CD4-positive, alpha-beta T cell treated with Interleukin-6 at 100 ng/mL for 8 hours (primary cell): ENCODE results near the gene DNPH1.

ENCODE experiments used
- DNase-seq: peaks from one replicate; pipeline ENCODE4 v3.0.0-alpha.2; 2020; ENCODE audit warnings: mixed read lengths, low spot score

DNPH1 gene

DNA sequence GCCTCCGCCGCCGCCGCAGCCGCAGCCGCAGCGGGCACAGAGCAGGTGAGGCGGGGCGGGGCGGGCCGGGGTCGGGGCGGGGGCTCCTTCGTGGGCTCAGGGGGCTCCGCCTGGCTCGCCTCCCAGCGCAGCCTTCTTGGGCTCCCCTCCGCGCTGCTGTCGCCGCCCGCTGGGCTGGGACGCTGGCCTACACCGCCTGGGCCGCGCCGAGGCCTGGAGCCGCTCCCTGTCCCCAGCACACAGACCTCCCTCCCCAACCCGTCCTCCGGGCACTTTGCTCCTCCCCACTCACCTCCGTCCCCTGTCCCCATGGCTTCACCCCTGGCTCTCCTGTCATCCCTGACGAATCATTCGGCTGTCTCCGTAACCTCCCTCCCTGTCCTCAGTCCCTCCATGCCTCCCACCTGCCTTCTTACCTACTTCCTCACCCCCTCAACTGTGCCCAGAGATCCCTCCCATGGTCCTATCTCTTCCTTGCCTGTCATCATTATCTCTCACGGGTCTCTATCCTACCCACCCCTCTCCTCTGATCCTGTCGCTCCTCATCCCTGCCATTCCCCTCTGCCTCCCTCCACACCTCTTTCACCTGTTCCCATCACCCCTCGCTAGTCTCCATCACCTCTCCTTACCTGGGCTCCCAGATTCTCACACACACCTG lies 14.5 kb upstream of the DNPH1 start:
- DNase-seq: no peak

DNA sequence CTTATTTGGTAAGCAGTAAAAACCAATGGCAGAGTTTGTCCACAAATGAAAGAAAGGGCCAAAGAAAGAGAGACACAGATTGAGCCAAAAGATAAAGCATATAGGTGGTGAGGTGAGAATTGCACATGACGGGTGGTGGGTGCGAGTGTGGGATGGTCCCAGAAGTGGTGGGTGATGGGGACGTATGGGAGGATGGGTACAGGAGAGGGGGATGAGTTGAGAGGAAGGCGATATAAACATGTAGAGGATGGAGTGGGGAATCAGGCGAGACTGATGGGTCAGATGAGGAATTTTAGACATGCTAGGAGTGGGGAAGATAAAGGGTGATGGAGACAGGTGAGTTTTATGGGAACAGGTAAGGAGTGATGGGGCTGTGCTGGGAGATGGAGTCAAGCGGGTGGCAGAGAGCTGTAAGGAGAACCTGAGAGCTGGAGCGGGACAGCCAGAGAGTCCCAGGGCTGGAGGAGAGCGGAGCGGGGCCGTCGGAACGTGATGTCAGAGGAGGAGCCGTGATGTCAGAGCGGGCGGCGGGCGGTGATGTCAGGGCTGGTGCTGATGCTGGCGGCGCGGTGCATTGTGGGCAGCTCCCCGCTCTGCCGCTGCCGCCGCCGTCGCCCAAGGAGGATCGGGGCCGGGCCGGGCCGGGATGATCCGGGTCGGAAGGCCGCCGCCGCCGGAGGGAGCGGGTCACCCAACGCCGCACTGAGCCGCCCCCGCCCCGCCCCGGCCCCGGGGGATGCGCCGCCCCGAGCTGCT lies 13.8 kb upstream of the DNPH1 start, which contains the start of gene TTBK1:
TSS of gene TTBK1 (plus strand) at position 574 of the 756 bp plus-strand sequence. CDS start 3,180 bp downstream, outside the sequence.
- DNase-seq: no peak

DNA sequence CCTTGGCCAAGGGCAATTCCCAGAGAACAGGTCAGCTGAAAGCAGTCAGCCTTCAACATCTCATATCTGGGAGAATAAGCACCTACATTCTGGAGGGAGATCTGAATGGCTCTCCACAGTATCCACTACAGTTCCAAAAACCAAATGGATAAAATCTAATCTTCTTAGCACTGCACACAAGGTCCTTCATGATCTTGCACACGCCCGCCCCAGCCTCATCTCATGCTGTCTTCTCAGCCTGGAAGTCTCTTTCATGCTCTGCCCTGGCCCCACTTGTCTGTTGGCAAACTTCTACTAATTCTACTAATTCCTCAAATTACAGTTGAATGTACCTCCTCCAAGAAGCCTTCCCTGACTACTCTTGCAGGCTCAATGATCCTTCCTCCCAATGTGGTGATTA lies 12.2 kb upstream of the DNPH1 start:
- DNase-seq: no peak

GRCh38 chr6:43240950-43241349 lies 11.7 kb upstream of the DNPH1 start:
- no peak for DNase-seq

DNA sequence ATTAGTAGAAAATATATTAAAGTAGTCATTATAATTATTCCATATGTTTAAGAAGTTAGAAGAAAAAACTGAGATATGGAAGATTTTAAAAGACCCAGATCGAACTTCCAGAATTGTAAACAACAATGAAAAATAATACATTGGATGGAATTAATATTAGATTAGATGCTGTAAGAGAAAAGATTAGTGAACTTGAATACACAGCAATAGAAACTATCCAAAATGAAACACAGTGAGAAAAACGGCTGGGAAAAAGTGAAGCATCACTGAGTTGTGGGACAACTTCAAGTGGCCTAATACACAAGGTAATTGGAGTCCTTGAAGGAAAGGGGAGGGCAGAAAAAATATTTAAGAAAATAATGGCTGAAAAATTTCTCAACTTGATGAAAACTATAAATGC lies 9.8 kb upstream of the DNPH1 start:
- no peak for DNase-seq

- no peak for DNase-seq
Observed at GRCh38 chr6:43235841-43236240, 6.6 kb upstream of the DNPH1 start.

DNA sequence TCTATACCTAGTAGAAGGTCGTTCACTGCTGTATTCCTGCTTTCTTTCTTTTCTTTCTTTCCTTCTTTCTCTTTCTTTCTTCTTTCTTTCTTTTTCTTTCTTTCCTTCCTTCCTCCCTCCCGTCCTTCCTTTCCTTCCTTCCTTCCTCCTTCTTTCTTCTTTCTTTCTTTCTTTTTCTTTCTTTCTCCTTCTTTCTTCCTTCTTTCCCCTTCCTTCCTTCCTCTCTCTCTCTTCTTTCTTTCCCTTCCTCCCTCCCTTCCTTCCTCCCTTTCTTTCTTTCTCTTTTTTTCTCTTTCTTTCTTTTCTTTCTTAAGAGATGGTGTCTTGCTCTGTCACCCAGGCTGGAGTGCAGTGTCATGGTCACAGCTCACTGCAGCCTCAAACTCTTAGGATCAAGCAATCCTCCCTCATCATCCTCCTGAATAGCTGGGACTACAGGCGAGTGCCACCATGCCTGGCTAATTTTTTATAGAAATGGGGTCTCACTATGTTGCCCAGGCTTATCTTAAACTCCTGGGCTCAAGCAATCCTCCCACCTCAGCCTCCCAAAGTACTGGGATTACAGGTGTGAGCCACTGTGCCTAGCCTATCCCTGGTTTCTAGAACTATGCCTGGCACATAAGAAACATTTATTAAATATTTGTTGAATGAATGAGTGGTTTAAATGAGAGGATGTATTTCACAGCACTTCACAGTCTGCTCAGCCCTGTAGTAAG lies 2.6 kb upstream of the DNPH1 start:
- DNase-seq: no peak

DNA sequence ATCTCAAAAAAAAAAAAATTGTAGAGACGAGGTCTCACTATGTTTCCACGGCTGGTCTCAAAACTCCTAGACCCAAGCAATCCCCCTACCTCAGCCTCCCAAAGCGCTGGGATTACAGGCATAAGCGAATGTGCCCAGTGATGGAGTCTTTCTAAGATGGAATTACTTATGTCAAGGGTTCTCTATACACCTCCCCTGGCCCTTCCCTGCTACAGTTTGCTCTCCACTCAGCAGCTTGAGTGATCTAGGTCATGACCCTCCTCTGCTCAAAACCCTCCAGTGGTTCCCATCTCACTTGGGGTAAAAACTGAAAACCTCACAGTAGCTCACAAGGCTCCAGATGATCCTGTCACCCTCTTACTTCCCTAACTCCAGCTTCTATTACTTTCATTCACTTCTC lies 1.8 kb upstream of the DNPH1 start:
- no peak for DNase-seq

DNA sequence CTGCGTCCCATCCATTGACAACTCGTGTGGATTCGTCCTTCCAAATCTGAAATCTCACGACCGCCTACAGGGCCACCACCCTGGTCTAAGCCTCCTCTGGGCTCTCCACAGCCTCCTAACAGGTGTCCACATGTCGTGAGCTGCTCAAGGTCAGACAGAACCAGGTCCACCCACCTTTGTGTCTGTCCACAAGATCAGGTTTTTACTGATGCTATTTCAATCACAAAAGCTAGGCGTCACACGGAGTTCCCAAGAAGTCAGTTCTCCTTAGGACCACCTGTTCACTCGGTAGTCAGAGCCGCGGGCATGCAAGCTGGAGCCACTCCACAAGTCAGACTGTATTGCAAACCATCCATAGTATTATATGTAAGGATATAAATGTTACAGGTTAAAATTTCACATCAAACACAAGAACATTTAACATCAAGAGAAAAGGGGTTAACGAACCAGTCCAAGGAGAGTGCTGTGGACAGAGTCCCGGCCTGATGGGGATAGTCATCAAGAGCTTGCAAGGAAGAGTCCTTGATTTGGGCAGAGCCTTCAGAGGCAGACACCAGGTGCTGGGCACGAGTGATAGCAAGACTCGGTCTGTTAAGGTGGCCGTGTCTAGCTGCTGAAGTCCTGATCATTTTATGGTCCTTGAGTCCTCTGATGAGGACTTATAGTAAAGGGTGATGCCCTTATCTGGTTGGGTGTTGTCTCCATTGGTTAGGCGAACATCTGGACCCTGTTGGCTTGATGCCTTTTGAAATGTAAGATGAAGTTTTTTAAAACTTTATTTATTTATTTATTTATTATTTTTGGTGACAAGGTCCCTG lies 731 bp upstream of the DNPH1 start:
- no peak for DNase-seq

GRCh38 chr6:43226192-43226851 lies 3.0 kb downstream of the DNPH1 start:
- no peak for DNase-seq

- DNase-seq: no peak
Observed at GRCh38 chr6:43223175-43223574, 6.1 kb downstream of the DNPH1 start.

GRCh38 chr6:43222418-43223059 lies 6.7 kb downstream of the DNPH1 start:
- no peak for DNase-seq

DNA sequence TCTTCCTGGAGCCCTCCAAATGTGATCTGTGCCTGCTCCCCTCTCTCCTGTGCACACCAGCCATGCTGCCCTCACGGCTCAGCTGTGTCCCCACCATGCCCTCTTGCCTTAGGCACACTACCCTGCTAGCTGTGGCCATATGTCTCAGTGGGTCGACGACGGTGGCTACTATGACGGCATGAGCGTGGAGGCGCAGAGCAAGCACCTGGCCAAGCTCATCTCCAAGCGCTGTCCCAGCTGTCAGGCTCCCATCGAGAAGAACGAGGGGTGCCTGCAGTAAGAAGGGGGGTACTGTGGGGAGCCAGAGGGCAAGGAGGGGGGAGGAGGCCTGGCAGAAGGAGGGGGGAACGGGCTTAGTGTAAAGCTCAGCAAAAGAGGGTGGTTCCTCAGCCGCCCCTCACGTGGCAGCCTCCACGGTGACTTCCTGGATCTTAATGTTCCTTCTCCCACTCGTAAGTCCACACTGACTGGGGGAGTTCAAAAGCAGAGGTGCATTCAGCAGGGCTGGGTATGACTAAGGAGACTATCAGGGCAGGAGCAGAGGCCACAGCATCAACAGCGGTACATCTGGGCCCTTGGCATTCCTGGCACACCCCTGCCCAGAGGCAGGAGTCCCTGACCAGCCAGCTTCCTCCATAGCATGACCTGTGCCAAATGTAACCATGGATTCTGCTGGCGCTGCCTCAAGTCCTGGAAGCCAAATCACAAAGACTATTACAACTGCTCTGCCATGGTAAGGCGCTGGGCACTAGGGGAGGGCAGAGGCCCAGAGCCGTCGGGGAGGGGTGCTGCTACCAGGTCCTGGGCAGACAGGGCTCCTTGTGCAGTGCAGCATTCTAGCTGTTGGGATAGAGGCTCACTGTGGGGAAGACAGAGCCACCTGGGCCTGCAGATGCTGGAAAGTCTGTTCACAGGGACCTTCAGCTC lies 8.0 kb downstream of the DNPH1 start:
- no peak for DNase-seq

- DNase-seq: no peak
Observed at GRCh38 chr6:43220439-43220951, 8.8 kb downstream of the DNPH1 start.

- DNase-seq: no peak
Observed at GRCh38 chr6:43219814-43220213, 9.5 kb downstream of the DNPH1 start.

GRCh38 chr6:43219119-43219518 lies 10.2 kb downstream of the DNPH1 start:
- no peak for DNase-seq

GRCh38 chr6:43217351-43217750 lies 11.9 kb downstream of the DNPH1 start:
- DNase-seq: no peak

- no peak for DNase-seq
Observed at GRCh38 chr6:43216200-43216599, 13.1 kb downstream of the DNPH1 start.

DNA sequence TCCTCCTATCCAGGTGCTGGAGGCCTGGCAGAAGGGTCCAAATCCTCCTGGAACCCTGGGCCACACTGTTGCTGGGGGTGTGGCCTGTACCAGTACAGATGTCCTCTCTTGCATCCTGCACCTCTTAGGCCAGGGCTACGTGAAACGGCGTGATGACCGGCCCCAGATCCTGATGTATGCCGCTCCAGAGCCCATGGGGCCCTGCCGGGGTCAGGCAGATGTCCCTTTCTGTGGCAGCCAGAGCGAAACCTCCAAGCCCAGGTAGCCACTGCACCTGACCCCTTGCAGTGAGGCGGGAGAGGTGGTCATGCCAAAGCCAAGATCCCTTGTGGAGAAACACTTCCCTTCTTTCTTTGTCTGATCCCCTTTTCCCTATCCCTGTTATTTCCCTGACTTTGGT lies 14.2 kb downstream of the DNPH1 start:
- no peak for DNase-seq

DNA sequence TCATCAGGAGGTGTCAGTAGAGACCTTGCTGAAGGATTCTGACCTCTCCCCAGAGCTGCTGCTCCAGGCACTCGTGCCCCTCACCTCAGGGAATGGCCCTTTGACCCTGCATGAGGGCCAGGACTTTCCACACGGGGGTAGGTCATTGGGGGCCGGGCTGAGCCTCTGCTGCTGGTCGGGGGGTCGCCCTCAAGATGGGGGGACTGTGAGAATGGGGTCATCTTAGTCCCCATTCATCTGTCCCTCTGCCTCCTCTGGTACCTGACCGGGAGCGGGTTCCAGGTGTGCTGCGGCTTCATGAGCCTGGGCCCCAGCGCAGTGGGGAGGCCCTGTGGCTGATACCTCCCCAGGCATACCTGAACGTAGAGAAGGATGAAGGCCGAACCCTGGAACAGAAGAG lies 15.8 kb downstream of the DNPH1 start:
- no peak for DNase-seq
